GM23248 (cell line): Measurements from ENCODE around the gene FKBP5.

ENCODE experiments used
- EZH2 ChIP-seq: fragments of 200-600 bp; sonication (generic); IDR thresholded peaks from 2 replicates; pipeline ENCODE4 v1.6.1; 2018; ENCODE audit warnings: antibody characterized with exemption, mild to moderate bottlenecking; ENCODE audit not compliant: insufficient read depth, poor library complexity, severe bottlenecking
- EZH2phosphoT487 ChIP-seq: fragments of 200-600 bp; sonication (generic); IDR thresholded peaks from 2 replicates; pipeline ENCODE4 v1.6.1; 2018; ENCODE audit warnings: antibody characterized with exemption, moderate library complexity, mild to moderate bottlenecking, low read depth; ENCODE audit not compliant: insufficient read depth

- TF ChIP-seq EZH2phosphoT487 (no peak), EZH2 (no peak)
Measured at GRCh38 chr6:35736253-35736894, 47.7 kb upstream of the FKBP5 start.
